ENCODE measurements around the gene RFX1.

GRCh38 chr19:13914777-13915176, 91.3 kb downstream of the RFX1 start:
- TF ChIP-seq CTCF (conservative IDR thresholded peaks at IDR 0.05) (no peak), ZFX (IDR thresholded peaks at IDR 0.05) (no peak)
